Measurements from ENCODE around the gene UBD. TPM values are rescaled to one million over a fixed set of nuclear protein-coding genes. Genes with fewer than 3 reads are reported as not detected.

The UBD gene
- total and polyA plus RNA-seq, 10 of the 15 experiments (the other 5 are each of a cell fraction or from before 2014, with no cell fraction given) = 23.4 to 101 (median 35.7) TPM

DNA sequence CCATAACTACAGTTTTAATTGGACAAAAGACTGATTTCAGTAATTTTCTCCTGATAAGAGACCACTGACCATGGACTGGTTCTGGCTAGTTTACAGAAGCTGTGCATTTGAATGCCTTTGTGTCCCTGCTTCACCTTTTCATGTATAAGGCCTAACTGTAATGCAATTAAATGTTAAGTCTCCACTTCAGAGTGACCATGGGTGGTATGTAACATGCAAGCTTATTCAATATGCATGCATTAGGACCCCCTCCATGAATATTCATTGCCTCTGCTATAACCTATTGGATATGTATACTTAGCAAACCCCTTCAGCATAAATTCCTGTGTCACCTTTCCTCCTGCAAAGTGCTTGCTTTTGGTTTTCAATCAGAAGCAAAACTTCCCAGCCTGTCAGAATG is 2.2 kb downstream of the UBD start:
- ATAC-seq (no peak), FAIRE-seq (no peak), DNase-seq (ENCODE audit: low read depth, low spot score) (no peak)
- Histone ChIP-seq H3K4me1 (ENCODE audit: control insufficient read depth, insufficient read depth, low read length) (peaks cover 2% of the 10 kb centered on the region; the same call in 1 of the 2 replicates), H3K9ac (ENCODE audit: control insufficient read depth, insufficient read depth, low read length) (no peak overlapping the region), H3K36me3 (ENCODE audit: control insufficient read depth in 2 of 2, insufficient read depth in 2 of 2, low read length in 1 of 2) (no peaks in the 10 kb centered on the region), H3K27ac (ENCODE audit: control insufficient read depth, insufficient read depth) (no peak overlapping the region), H3K4me2 (ENCODE audit: control insufficient read depth, insufficient read depth) (no peak overlapping the region), H3K27me3 (replicated peaks in 1 of 2; ENCODE audit: control insufficient read depth in 2 of 2, insufficient read depth in 2 of 2, low read length in 1 of 2) (peaks cover 1 to 5% of the 10 kb centered on the region in 2 experiments; a peak in 2 of 4 replicates), H3K79me2 (ENCODE audit: control insufficient read depth, insufficient read depth, low read length) (no peaks in the 10 kb centered on the region), H3K4me3 (peak overlapping the region; percentile 2; the same call in 1 of the 2 replicates), H4K20me1 (ENCODE audit: control insufficient read depth, insufficient read depth) (no peaks in the 10 kb centered on the region), H2AFZ (ENCODE audit: control insufficient read depth, low read depth, low read length) (no peak overlapping the region), H3K9me3 (replicated peaks; ENCODE audit: control insufficient read depth, insufficient read depth, low read length) (no peaks in the 10 kb centered on the region; the same call in 2 of the 3 replicates)
- POLR2A ChIA-PET = no interaction called here
- in situ Hi-C loops (cut with MboI) (no loop called here), intact Hi-C loops (cut with micrococcal nuclease; ENCODE audit: unreplicated experiment) (no loop called here)
- CTCF ChIA-PET = interaction anchor here (1.6 kb wide), 1 partner anchor 96 kb away, joined by 4 read pairs; no protein-coding TSS in a partner anchor
- TF ChIP-seq POU2F2 (IDR thresholded peaks at IDR 0.05; ENCODE audit: borderline replicate concordance, low read depth, low read length) (no peak), ZNF274 (IDR thresholded peaks at IDR 0.05; ENCODE audit: insufficient read depth, insufficient read length) (no peak), JUNB (IDR thresholded peaks at IDR 0.05) (no peak), SPI1 (IDR thresholded peaks at IDR 0.05; ENCODE audit: borderline replicate concordance, insufficient read depth, low read depth, low read length) (no peak), ZBED1 (IDR thresholded peaks at IDR 0.05; ENCODE audit: borderline replicate concordance) (no peak), YBX1 (IDR thresholded peaks at IDR 0.05) (no peak), RUNX3 (IDR thresholded peaks at IDR 0.05; ENCODE audit: low read length) (no peak), HDGF (IDR thresholded peaks at IDR 0.05) (no peak), LARP7 (IDR thresholded peaks at IDR 0.05) (no peak), BACH1 (IDR thresholded peaks at IDR 0.05; ENCODE audit: borderline replicate concordance) (no peak), RCOR1 (conservative IDR thresholded peaks at IDR 0.05; ENCODE audit: low read depth, low read length) (no peak)
- TF ChIP-seq, protein P1, sequence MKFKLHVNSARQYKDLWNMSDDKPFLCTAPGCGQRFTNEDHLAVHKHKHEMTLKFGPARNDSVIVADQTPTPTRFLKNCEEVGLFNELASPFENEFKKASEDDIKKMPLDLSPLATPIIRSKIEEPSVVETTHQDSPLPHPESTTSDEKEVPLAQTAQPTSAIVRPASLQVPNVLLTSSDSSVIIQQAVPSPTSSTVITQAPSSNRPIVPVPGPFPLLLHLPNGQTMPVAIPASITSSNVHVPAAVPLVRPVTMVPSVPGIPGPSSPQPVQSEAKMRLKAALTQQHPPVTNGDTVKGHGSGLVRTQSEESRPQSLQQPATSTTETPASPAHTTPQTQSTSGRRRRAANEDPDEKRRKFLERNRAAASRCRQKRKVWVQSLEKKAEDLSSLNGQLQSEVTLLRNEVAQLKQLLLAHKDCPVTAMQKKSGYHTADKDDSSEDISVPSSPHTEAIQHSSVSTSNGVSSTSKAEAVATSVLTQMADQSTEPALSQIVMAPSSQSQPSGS (IDR thresholded peaks at IDR 0.05; ENCODE audit: low read length) = no peak
- TF ChIP-seq, protein P2, sequence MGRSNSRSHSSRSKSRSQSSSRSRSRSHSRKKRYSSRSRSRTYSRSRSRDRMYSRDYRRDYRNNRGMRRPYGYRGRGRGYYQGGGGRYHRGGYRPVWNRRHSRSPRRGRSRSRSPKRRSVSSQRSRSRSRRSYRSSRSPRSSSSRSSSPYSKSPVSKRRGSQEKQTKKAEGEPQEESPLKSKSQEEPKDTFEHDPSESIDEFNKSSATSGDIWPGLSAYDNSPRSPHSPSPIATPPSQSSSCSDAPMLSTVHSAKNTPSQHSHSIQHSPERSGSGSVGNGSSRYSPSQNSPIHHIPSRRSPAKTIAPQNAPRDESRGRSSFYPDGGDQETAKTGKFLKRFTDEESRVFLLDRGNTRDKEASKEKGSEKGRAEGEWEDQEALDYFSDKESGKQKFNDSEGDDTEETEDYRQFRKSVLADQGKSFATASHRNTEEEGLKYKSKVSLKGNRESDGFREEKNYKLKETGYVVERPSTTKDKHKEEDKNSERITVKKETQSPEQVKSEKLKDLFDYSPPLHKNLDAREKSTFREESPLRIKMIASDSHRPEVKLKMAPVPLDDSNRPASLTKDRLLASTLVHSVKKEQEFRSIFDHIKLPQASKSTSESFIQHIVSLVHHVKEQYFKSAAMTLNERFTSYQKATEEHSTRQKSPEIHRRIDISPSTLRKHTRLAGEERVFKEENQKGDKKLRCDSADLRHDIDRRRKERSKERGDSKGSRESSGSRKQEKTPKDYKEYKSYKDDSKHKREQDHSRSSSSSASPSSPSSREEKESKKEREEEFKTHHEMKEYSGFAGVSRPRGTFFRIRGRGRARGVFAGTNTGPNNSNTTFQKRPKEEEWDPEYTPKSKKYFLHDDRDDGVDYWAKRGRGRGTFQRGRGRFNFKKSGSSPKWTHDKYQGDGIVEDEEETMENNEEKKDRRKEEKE (IDR thresholded peaks at IDR 0.05) = no peak
- TF ChIP-seq, protein P3, sequence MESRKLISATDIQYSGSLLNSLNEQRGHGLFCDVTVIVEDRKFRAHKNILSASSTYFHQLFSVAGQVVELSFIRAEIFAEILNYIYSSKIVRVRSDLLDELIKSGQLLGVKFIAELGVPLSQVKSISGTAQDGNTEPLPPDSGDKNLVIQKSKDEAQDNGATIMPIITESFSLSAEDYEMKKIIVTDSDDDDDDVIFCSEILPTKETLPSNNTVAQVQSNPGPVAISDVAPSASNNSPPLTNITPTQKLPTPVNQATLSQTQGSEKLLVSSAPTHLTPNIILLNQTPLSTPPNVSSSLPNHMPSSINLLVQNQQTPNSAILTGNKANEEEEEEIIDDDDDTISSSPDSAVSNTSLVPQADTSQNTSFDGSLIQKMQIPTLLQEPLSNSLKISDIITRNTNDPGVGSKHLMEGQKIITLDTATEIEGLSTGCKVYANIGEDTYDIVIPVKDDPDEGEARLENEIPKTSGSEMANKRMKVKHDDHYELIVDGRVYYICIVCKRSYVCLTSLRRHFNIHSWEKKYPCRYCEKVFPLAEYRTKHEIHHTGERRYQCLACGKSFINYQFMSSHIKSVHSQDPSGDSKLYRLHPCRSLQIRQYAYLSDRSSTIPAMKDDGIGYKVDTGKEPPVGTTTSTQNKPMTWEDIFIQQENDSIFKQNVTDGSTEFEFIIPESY (IDR thresholded peaks at IDR 0.05) = no peak
- BruUV-seq (replicated peaks) = no TSS peak
- SMC1A ChIA-PET (ENCODE audit: uncharacterized antibody, unreplicated experiment) = interaction anchor here (0.8 kb wide), 1 partner anchor 16 kb away, joined by 3 read pairs; no protein-coding TSS in a partner anchor
- RAD21 ChIA-PET (ENCODE audit: unreplicated experiment) = no interaction called here

All from GM12878 (cell line).